SU-DHL-6 (cell line): ENCODE results near the gene ZNF467.

Source experiments
- H2AFZ ChIP-seq: fragments of 200-600 bp; sonication (generic); 2 replicates; pipeline ENCODE4 v1.6.1; 2014; ENCODE audit warnings: low read depth, mild to moderate bottlenecking, moderate library complexity, mixed read lengths, antibody characterized with exemption, low read length; ENCODE audit not compliant: severe bottlenecking
- H3F3A ChIP-seq: fragments of 200-600 bp; shearing (Covaris generic); 2 replicates; pipeline ENCODE4 v1.6.0; 2016; ENCODE audit warnings: antibody characterized with exemption, mild to moderate bottlenecking; ENCODE audit not compliant: insufficient read depth
- H3K27ac ChIP-seq: fragments of 200-600 bp; sonication (generic); 2 replicates; pipeline ENCODE4 v1.5.1; 2016; ENCODE audit warnings: low read depth, mild to moderate bottlenecking, low read length, moderate library complexity, mixed read lengths
- H3K27me3 ChIP-seq: fragments of 200-600 bp; sonication (generic), shearing (Covaris generic); 2 replicates; pipeline ENCODE4 v1.6.0; 2014; ENCODE audit warnings: mild to moderate bottlenecking, low read length
- H3K36me3 ChIP-seq: fragments of 200-600 bp; sonication (generic); 2 replicates; pipeline ENCODE4 v1.6.1; 2014; ENCODE audit warnings: mild to moderate bottlenecking, low read length, mixed read lengths
- H3K4me2 ChIP-seq: fragments of 300-600, 200-600 bp; shearing (Covaris generic), sonication (generic); 2 replicates; pipeline ENCODE4 v1.6.0; 2014; ENCODE audit warnings: low read length, low read depth, mild to moderate bottlenecking; ENCODE audit not compliant: poor library complexity, severe bottlenecking
- H3K4me3 ChIP-seq: fragments of 200-600 bp; sonication (generic); 2 replicates; pipeline ENCODE4 v1.5.1; 2014; ENCODE audit warnings: antibody characterized with exemption, low read length, mild to moderate bottlenecking, mixed read lengths; ENCODE audit not compliant: insufficient read depth, poor library complexity, severe bottlenecking
- H3K79me2 ChIP-seq: fragments of 200-600 bp; sonication (generic); 2 replicates; pipeline ENCODE4 v1.6.1; 2014; ENCODE audit warnings: mild to moderate bottlenecking, low read length, moderate library complexity; ENCODE audit not compliant: insufficient read depth
- H3K9ac ChIP-seq: fragments of 200-600 bp; sonication (generic); 2 replicates; pipeline ENCODE4 v1.7.0; 2014; ENCODE audit warnings: mild to moderate bottlenecking, low read length
- H3K9me2 ChIP-seq: fragments of 200-600 bp; sonication (generic); replicated peaks from 2 replicates; pipeline ENCODE4 v1.6.1; 2014; ENCODE audit warnings: low read length; ENCODE audit not compliant: insufficient read depth
- H3K9me3 ChIP-seq: fragments of 200-600 bp; sonication (generic); 2 replicates; pipeline ENCODE4 v1.6.1; 2014; ENCODE audit warnings: low read length, mixed read lengths; ENCODE audit not compliant: insufficient read depth
- H4K20me1 ChIP-seq: fragments of 200-600 bp; sonication (generic); 2 replicates; pipeline ENCODE4 v1.6.1; 2014; ENCODE audit warnings: low read depth, mild to moderate bottlenecking, antibody characterized with exemption, low read length, moderate library complexity, mixed read lengths
- EZH2phosphoT487 ChIP-seq: fragments of 200-600 bp; sonication (generic), shearing (Covaris generic); conservative IDR thresholded peaks from 2 replicates; pipeline ENCODE4 v1.6.1; 2018; ENCODE audit warnings: mild to moderate bottlenecking, antibody characterized with exemption, low read length, moderate library complexity, mixed read lengths
- TF ChIP-seq, protein P1 (sequence below): fragments of 200-600 bp; sonication (generic); IDR thresholded peaks from one replicate; pipeline ENCODE4 v1.5.1; 2017; ENCODE audit warnings: antibody characterized with exemption, mild to moderate bottlenecking, low read length, moderate library complexity; ENCODE audit not compliant: insufficient read depth, poor library complexity, severe bottlenecking

ZNF467 gene

DNA sequence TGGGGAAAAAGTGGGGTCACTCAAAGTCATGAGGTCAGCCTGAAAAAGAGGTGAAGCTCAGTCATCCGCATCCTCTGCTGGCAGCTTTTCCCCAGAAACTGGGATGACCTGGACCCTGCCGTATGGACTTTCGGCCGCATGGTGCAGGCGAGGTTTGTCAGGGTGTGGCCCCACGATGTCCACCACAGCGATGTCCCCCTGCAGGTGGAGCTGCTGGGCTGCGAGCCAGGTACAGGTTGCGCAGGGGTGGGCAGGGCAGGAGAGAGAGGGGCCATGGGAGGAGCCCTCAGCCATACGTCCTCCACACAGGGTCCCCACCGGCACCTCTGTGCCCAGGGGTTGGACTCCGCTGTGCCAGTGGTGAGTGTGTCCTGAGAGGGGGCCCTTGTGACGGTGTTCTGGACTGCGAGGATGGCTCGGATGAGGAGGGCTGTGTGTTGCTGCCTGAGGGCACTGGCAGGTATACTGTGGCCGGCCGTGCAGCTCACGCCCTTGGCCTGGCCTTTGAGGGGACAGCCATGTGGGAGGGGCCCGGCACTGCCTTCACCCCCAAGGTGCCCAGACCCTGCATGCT, 23.0 kb upstream of the ZNF467 start:
- Histone ChIP-seq H3K36me3 (no peaks in the 10 kb centered on the region), H3K9me2 (no peaks in the 10 kb centered on the region), H4K20me1 (no peaks in the 10 kb centered on the region), H2AFZ (no peak overlapping the region), H3K9ac (no peak overlapping the region), H3K27me3 (no peaks in the 10 kb centered on the region), H3K79me2 (no peaks in the 10 kb centered on the region), H3K27ac (no peak overlapping the region), H3K4me3 (no peak overlapping the region), H3K9me3 (no peaks in the 10 kb centered on the region), H3F3A (no peaks in the 10 kb centered on the region), H3K4me2 (no peak overlapping the region)
- TF ChIP-seq, protein P1, sequence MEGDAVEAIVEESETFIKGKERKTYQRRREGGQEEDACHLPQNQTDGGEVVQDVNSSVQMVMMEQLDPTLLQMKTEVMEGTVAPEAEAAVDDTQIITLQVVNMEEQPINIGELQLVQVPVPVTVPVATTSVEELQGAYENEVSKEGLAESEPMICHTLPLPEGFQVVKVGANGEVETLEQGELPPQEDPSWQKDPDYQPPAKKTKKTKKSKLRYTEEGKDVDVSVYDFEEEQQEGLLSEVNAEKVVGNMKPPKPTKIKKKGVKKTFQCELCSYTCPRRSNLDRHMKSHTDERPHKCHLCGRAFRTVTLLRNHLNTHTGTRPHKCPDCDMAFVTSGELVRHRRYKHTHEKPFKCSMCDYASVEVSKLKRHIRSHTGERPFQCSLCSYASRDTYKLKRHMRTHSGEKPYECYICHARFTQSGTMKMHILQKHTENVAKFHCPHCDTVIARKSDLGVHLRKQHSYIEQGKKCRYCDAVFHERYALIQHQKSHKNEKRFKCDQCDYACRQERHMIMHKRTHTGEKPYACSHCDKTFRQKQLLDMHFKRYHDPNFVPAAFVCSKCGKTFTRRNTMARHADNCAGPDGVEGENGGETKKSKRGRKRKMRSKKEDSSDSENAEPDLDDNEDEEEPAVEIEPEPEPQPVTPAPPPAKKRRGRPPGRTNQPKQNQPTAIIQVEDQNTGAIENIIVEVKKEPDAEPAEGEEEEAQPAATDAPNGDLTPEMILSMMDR = no peak
- no peak for TF ChIP-seq EZH2phosphoT487

GRCh38 chr7:149795126-149795525, 21.7 kb upstream of the ZNF467 start:
- H3K36me3 ChIP-seq = no peaks in the 10 kb centered on the region

DNA sequence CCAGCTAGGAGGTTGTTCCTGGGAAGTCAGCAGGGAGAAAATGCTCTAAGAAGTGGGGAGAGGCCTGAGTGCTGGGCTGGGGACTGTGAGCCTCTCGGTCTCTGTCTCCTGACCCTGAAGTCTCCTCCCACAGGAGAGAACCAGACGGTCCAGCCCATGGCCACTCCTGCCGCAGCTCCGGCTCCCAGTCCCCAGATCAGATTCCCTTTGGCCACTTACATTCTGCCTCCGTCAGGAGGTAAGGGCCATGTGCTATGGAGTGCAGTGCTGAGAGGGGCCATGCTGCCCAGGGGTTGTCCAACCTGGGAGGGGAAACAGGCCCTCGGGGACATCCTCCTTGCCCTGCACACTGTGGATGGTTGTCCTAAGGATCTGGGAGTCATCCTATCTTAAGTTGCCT, 21.3 kb upstream of the ZNF467 start:
- Histone ChIP-seq H3F3A (no peaks in the 10 kb centered on the region), H3K27me3 (no peaks in the 10 kb centered on the region)
- TF ChIP-seq, protein P1 = no peak
- no peak for TF ChIP-seq EZH2phosphoT487

More at GRCh38 chr7:149795126-149795525, 21.7 kb upstream of the ZNF467 start:
- H2AFZ ChIP-seq = no peak overlapping the region
- no peaks in the 10 kb centered on the region for H3F3A ChIP-seq
- H3K4me2 ChIP-seq = no peak overlapping the region
- no peaks in the 10 kb centered on the region for H3K9me2 ChIP-seq
- no peak overlapping the region for H3K4me3 ChIP-seq
- H3K27me3 ChIP-seq = no peaks in the 10 kb centered on the region
- no peaks in the 10 kb centered on the region for H3K9me3 ChIP-seq
- no peak overlapping the region for H3K9ac ChIP-seq
- no peak overlapping the region for H3K27ac ChIP-seq
- no peaks in the 10 kb centered on the region for H3K79me2 ChIP-seq
- TF ChIP-seq, protein P1 = no peak
- TF ChIP-seq EZH2phosphoT487 = no peak
- H4K20me1 ChIP-seq = no peaks in the 10 kb centered on the region

More for the DNA sequence above, 21.3 kb upstream of the ZNF467 start:
- Histone ChIP-seq H3K9me3 (no peaks in the 10 kb centered on the region), H3K27ac (no peak overlapping the region), H3K9ac (no peak overlapping the region), H3K79me2 (no peaks in the 10 kb centered on the region), H4K20me1 (no peaks in the 10 kb centered on the region), H3K9me2 (no peaks in the 10 kb centered on the region), H3K36me3 (no peaks in the 10 kb centered on the region), H3K4me3 (no peak overlapping the region), H2AFZ (no peak overlapping the region), H3K4me2 (no peak overlapping the region)
